GM19328 (cell line): ENCODE data around the gene TGM3.
"Not testable (repeated sequence)": the region's sequence is repeated elsewhere in the genome, so short reads cannot be mapped to it uniquely, and the experiment has no call there.

Experiments used
- ATAC-seq: cut with Tn5 transposase; IDR thresholded peaks from one replicate; pipeline ENCODE4 v1.9.1; 2021; ENCODE audit warnings: mild to moderate bottlenecking, moderate library complexity; ENCODE audit not compliant: unreplicated experiment

TGM3 gene

GRCh38 chr20:2295886-2296515 lies at the start of gene TGM3:
TGM3 (plus strand) TSS chr20:2296001; CDS start chr20:2296064, 63 bp downstream.
- no peak for ATAC-seq

- ATAC-seq: no peak
These were observed 49.7 kb upstream of the TGM3 start for GRCh38 chr20:2246069-2246491.

- no peak for ATAC-seq
These were observed 47.0 kb upstream of the TGM3 start for GRCh38 chr20:2248837-2249236.

- no peak for ATAC-seq
These were observed 45.9 kb upstream of the TGM3 start for GRCh38 chr20:2249935-2250334.

GRCh38 chr20:2252419-2252997 lies 43.3 kb upstream of the TGM3 start:
- ATAC-seq: no peak

GRCh38 chr20:2253256-2253655 lies 42.5 kb upstream of the TGM3 start:
- no peak for ATAC-seq

- ATAC-seq: no peak
These were observed 41.5 kb upstream of the TGM3 start for GRCh38 chr20:2254333-2254732.

- no peak for ATAC-seq
These were observed 39.8 kb upstream of the TGM3 start for GRCh38 chr20:2255926-2256531.

GRCh38 chr20:2259731-2260130 lies 36.1 kb upstream of the TGM3 start:
- no peak for ATAC-seq

GRCh38 chr20:2260250-2260649 lies 35.6 kb upstream of the TGM3 start:
- no peak for ATAC-seq

GRCh38 chr20:2261046-2261485 lies 34.7 kb upstream of the TGM3 start:
- no peak for ATAC-seq

GRCh38 chr20:2261629-2262028 lies 34.2 kb upstream of the TGM3 start:
- ATAC-seq: no peak

- ATAC-seq: no peak
These were observed 31.7 kb upstream of the TGM3 start for GRCh38 chr20:2264118-2264517.

- ATAC-seq: not testable (repeated sequence)
These were observed 31.0 kb upstream of the TGM3 start for GRCh38 chr20:2264621-2265374.

- ATAC-seq: no peak
These were observed 22.0 kb upstream of the TGM3 start for GRCh38 chr20:2273634-2274302.

GRCh38 chr20:2276015-2276414 lies 19.8 kb upstream of the TGM3 start:
- no peak for ATAC-seq

GRCh38 chr20:2279253-2279779 lies 16.5 kb upstream of the TGM3 start:
- ATAC-seq: no peak

GRCh38 chr20:2280082-2280481 lies 15.7 kb upstream of the TGM3 start:
- ATAC-seq: no peak

GRCh38 chr20:2281563-2281962 lies 14.2 kb upstream of the TGM3 start:
- ATAC-seq: no peak

- ATAC-seq: no peak
These were observed 13.6 kb upstream of the TGM3 start for GRCh38 chr20:2282181-2282580.
